Heart right ventricle (tissue), 16 donors: ENCODE results near the gene WBP2NL. TPM values are rescaled to one million over a fixed set of nuclear protein-coding genes. Genes with fewer than 3 reads are reported as not detected.

Experiments used
- ATAC-seq, 8 donors: fragments of 200-7000 bp; cut with Tn5 transposase; one replicate each; pipeline ENCODE4 v1.9.1; 2020; ENCODE audit warnings: mild to moderate bottlenecking in 8 of 8, moderate library complexity in 8 of 8, moderate number of reproducible peaks in 1 of 8
- DNase-seq, 2 donors: peaks; one replicate each; pipeline ENCODE4 v3.0.0-alpha.2; 2020
- H3K27ac ChIP-seq, 10 donors: fragments of 200-600 bp; sonication (generic) in 2 of 10; one replicate each; pipeline versions ENCODE4 v1.5.0 to v1.8.0; 2020 to 2022; ENCODE audit warnings: mild to moderate bottlenecking in 3 of 10
- H3K27me3 ChIP-seq, 7 donors: fragments of 200-600 bp; one replicate each; pipeline ENCODE4 v1.8.0; 2021 to 2022; ENCODE audit warnings: mild to moderate bottlenecking in 2 of 7
- H3K36me3 ChIP-seq, 9 donors: fragments of 200-600 bp; sonication (generic) in 1 of 9; one replicate each; pipeline versions ENCODE4 v1.5.0 to v1.8.0; 2020 to 2022; ENCODE audit warnings: mild to moderate bottlenecking in 2 of 9
- H3K4me1 ChIP-seq, 9 donors: fragments of 200-600 bp; sonication (generic) in 1 of 9; one replicate each; pipeline versions ENCODE4 v1.5.0 to v1.8.0; 2020 to 2022; ENCODE audit warnings: mild to moderate bottlenecking in 4 of 9
- H3K4me3 ChIP-seq, 10 donors: fragments of 200-600 bp; sonication (generic) in 2 of 10; one replicate each; pipeline versions ENCODE4 v1.5.0 to v1.8.0; 2020 to 2022; ENCODE audit warnings: mild to moderate bottlenecking in 7 of 10, moderate library complexity in 2 of 10
- H3K9me3 ChIP-seq, 11 donors: fragments of 200-600 bp in 10 of 11; sonication (generic) in 2 of 11; one replicate each; pipeline versions ENCODE4 v1.5.0 to v1.8.0; 2013 to 2022; ENCODE audit warnings: mild to moderate bottlenecking in 2 of 11, control low read depth in 1 of 11, moderate library complexity in 1 of 11
- CTCF ChIP-seq, 9 donors: fragments of 200-600 bp; sonication (generic) in 2 of 9; IDR thresholded peaks; one replicate each; pipeline versions ENCODE4 v1.5.0 to v1.8.0; 2021 to 2022; ENCODE audit warnings: antibody characterized with exemption in 9 of 9, mild to moderate bottlenecking in 5 of 9, moderate library complexity in 1 of 9
- WGBS, 2 donors: extraction: QIAGEN DNeasy Blood & Tissue Kit; methylation state at CpG; one replicate each; pipeline ENCODE4 v1.1.7; 2013; ENCODE audit warnings: inconsistent platforms in 1 of 2; 5-methylcytosine and 5-hydroxymethylcytosine counted together
- intact Hi-C, 10 donors: fragments of 100-400 bp; cut with DNase I; formaldehyde crosslinking; loops; one replicate each; pipeline versions ENCODE4 v1.11.1 to v1.14.2; 2022
- polyA plus RNA-seq, 2 donors: library from polyadenylated mRNA; stranded (reverse); fragments of 200-250 nt; gene quantifications; one replicate each; pipeline ENCODE4 v1.2.3, GENCODE V29; 2013
- total RNA-seq, 10 donors: library from RNA; stranded (reverse); fragmentation: NEBNext Ultra II Directional in 3 of 10; extraction: Animal tissue kit (Norgen Biotek cat#: 25700) in 3 of 10; gene quantifications; one replicate each; pipeline versions ENCODE4 v1.2.1 to v1.2.4, GENCODE V29; 2021 to 2023
- donor health status: Arrhythmogenic right ventricular cardiomyopathy.
- donor health status: ischemic (EF 13 %, LVEDD 7.1; RV severe dilation, severe dysfunction).
- donor health status: healthy with polysubstance abuse.
- donor health status: DM: no; HTN: yes; CAD: no.
- donor health status: DM: no; HTN: no; CAD: no.
- donor health status: ischemic (EF 25% LVEDD 6.9; RV normal size, moderate dysfunction).
- donor health status: ischemic (EF 25% LVEDD 5.7; RV mildly dilated, moderate dysfunction).
- donor health status: healthy.
- donor health status: DM: yes; HTN: yes; CAD: no.
- donor health status: Ischemic cardiomyopathy.
- donor health status: ischemic (EF 35%, LVEDD 5.7; RV mildly dilated, moderate dysfunction).
- donor health status: nonischemic (EF 11% LVEDD 7.7; RV severe dilation, severe dysfunction).
- donor health status: DM: yes; HTN: yes; CAD: no.
- donor health status: PGD.
- donor health status: ischemic (EF 29% LVEDD 5.4; RV normal size, mild dysfunction).
- donor health status: nonischemic (EF 23%, LVEDD 6.1; RV moderate dilation, normal function).

WBP2NL gene
- total and polyA plus RNA-seq, 12 donors = 0.09 to 0.81 (median 0.21) TPM; not detected in 5

GRCh38 chr22:42007922-42008321 lies 9.3 kb downstream of the WBP2NL start:
- ATAC-seq (no peak), DNase-seq (no peak)
- Histone ChIP-seq H3K9me3 (peaks cover 0 to 49% (median 22%) of the 10 kb centered on the region in 11 donors), H3K27ac (no peak overlapping the region), H3K4me1 (no peaks in the 10 kb centered on the region), H3K36me3 (no peaks in the 10 kb centered on the region), H3K27me3 (peaks cover 0 to 5% (median 0%) of the 10 kb centered on the region in 7 donors), H3K4me3 (no peak overlapping the region)
- no peak for TF ChIP-seq CTCF (IDR thresholded peaks at IDR 0.05)
- WGBS, 2 donors = 70 to 74% methylated on average over 4 of the region's 4 CpGs
- intact Hi-C loops = no loop called here

GRCh38 chr22:42010778-42011177 lies 12.2 kb downstream of the WBP2NL start:
- intact Hi-C loops = no loop called here

GRCh38 chr22:42013385-42013784 lies 14.8 kb downstream of the WBP2NL start:
- TF ChIP-seq CTCF (IDR thresholded peaks at IDR 0.05) = no peak
- Histone ChIP-seq H3K27ac (no peak overlapping the region), H3K27me3 (peaks cover 0 to 14% (median 0%) of the 10 kb centered on the region in 7 donors), H3K36me3 (no peaks in the 10 kb centered on the region), H3K4me3 (no peak overlapping the region), H3K4me1 (no peaks in the 10 kb centered on the region), H3K9me3 (peaks cover 0 to 38% (median 17%) of the 10 kb centered on the region in 11 donors)
- DNase-seq (no peak), ATAC-seq (no peak)
- 90 to 91% methylated on average over 4 of the region's 4 CpGs for WGBS, 2 donors
- intact Hi-C loops = no loop called here

More at GRCh38 chr22:42010778-42011177, 12.2 kb downstream of the WBP2NL start:
- WGBS, 2 donors = 91 to 94% methylated on average over 7 of the region's 7 CpGs
- DNase-seq = no peak
- no peak for ATAC-seq
- TF ChIP-seq CTCF (IDR thresholded peaks at IDR 0.05) = no peak
- Histone ChIP-seq H3K27ac (no peak overlapping the region), H3K4me1 (no peaks in the 10 kb centered on the region), H3K36me3 (no peaks in the 10 kb centered on the region), H3K4me3 (no peak overlapping the region), H3K27me3 (peaks cover 0 to 5% (median 0%) of the 10 kb centered on the region in 7 donors), H3K9me3 (peaks cover 0 to 41% (median 20%) of the 10 kb centered on the region in 11 donors)

- H3K4me1 ChIP-seq = no peaks in the 10 kb centered on the region
- no peak for TF ChIP-seq CTCF (IDR thresholded peaks at IDR 0.05)
- H3K4me3 ChIP-seq = no peak overlapping the region
- H3K9me3 ChIP-seq = peaks cover 0 to 11% (median 2%) of the 10 kb centered on the region in 11 donors
- H3K27me3 ChIP-seq = peaks cover 0 to 22% (median 0%) of the 10 kb centered on the region in 7 donors
- H3K27ac ChIP-seq = no peak overlapping the region
- H3K36me3 ChIP-seq = no peaks in the 10 kb centered on the region
- DNase-seq = no peak
- ATAC-seq = no peak
- intact Hi-C loops = no loop called here
- 81 to 86% methylated on average over 10 of the region's 10 CpGs for WGBS, 2 donors
These were observed 17.5 kb downstream of the WBP2NL start for GRCh38 chr22:42016111-42016510.
